HCT116 (cell line): ENCODE measurements around the gene SENP1. TPM values are rescaled to one million over a fixed set of nuclear protein-coding genes. Genes with fewer than 3 reads are reported as not detected.

Experiments
- ATAC-seq: fragments of 200-7000 bp; cut with Tn5 transposase; 2 replicates; pipeline ENCODE4 v1.9.1; 2020; ENCODE audit warnings: mild to moderate bottlenecking, moderate library complexity
- BruUV-seq: library from RNA; stranded (reverse); fragments of 400-500 nt; replicated peaks from 2 replicates; lab custom pipeline; 2021; lab: Mats Ljungman, UMichigan
- CTCF ChIA-PET: fragments of 300-600 bp; sonication (Branson Sonifier 250); formaldehyde crosslinking; loops from one replicate; lab custom pipeline; 2021; ENCODE audit warnings: antibody characterized with exemption; lab: Charles Lee
- POLR2A ChIA-PET: fragments of 300-600, 350-600 bp; sonication (Branson Sonifier 250); formaldehyde crosslinking; loops from one replicate; lab custom pipeline; 2021; ENCODE audit warnings: antibody characterized with exemption; lab: Charles Lee
- RAD21 ChIA-PET, 2 experiments: fragments of 300-600 bp; sonication (Branson Sonifier 250); formaldehyde crosslinking; loops; one replicate each; lab custom pipeline; 2023; ENCODE audit warnings: low total read pairs in 2 of 2; ENCODE audit not compliant: uncharacterized antibody in 2 of 2, unreplicated experiment in 2 of 2, low non-redundant PET in 1 of 2; lab: Charles Lee
- DNase-seq: peaks from one replicate; pipeline ENCODE4 v3.0.0-alpha.2; 2010; ENCODE audit warnings: low read depth, low spot score
- H2AFZ ChIP-seq: fragments of 200-600 bp; shearing (Covaris generic), sonication (generic); 2 replicates; pipeline ENCODE4 v1.6.1; 2017; ENCODE audit warnings: low read depth, mixed run types, mixed read lengths, antibody characterized with exemption, low read length; ENCODE audit not compliant: poor library complexity, severe bottlenecking
- H3K27ac ChIP-seq: 2 replicates; pipeline ENCODE4 v1.5.1; 2012; ENCODE audit warnings: low read depth, low read length
- H3K27me3 ChIP-seq: fragments of 200-600 bp; sonication (generic); 2 replicates; pipeline ENCODE4 v1.6.1; 2016; ENCODE audit warnings: mixed run types, low read length, mixed read lengths; ENCODE audit not compliant: insufficient read depth
- H3K36me3 ChIP-seq, 2 experiments: fragments of 200-500 bp in 1 of 2; fragments of 200-600 bp in 1 of 2; sonication (Bioruptor generic) in 1 of 2; sonication (generic) in 1 of 2; 2 replicates each; pipeline versions ENCODE4 v1.5.1 to v1.6.1; 2014 to 2016; ENCODE audit warnings: low read length in 2 of 2, inconsistent platforms in 1 of 2, mixed read lengths in 1 of 2, mixed run types in 1 of 2; ENCODE audit not compliant: insufficient read depth in 2 of 2, control insufficient read depth in 1 of 2
- H3K4me1 ChIP-seq, 2 experiments: fragments of 200-600 bp in 1 of 2; sonication (generic) in 1 of 2; 2 replicates each; pipeline versions ENCODE4 v1.5.1 to v1.6.1; 2012 to 2017; ENCODE audit warnings: low read length in 2 of 2, inconsistent platforms in 1 of 2, mild to moderate bottlenecking in 1 of 2, mixed read lengths in 1 of 2, mixed run types in 1 of 2, moderate library complexity in 1 of 2; ENCODE audit not compliant: insufficient read depth in 2 of 2, control insufficient read depth in 1 of 2
- H3K4me2 ChIP-seq: fragments of 200-600 bp; sonication (generic); 2 replicates; pipeline ENCODE4 v1.6.1; 2017; ENCODE audit warnings: mixed run types, low read length, mixed read lengths
- H3K4me3 ChIP-seq, 2 experiments: fragments of 200-600 bp in 1 of 2; sonication (generic) in 1 of 2; replicated peaks in 1 of 2; 2 replicates each; pipeline ENCODE4 v1.5.1; 2011 to 2016; ENCODE audit warnings: low read length in 2 of 2, control low read depth in 1 of 2, low read depth in 1 of 2, mild to moderate bottlenecking in 1 of 2, mixed read lengths in 1 of 2, mixed run types in 1 of 2
- H3K79me2 ChIP-seq: fragments of 200-600 bp; sonication (generic); 2 replicates; pipeline ENCODE4 v1.6.1; 2017; ENCODE audit warnings: mild to moderate bottlenecking, mixed run types, low read length, moderate library complexity, mixed read lengths; ENCODE audit not compliant: insufficient read depth
- H3K9ac ChIP-seq: fragments of 200-600 bp; sonication (generic); 2 replicates; pipeline ENCODE4 v1.6.1; 2016; ENCODE audit warnings: low read length, mixed read lengths
- H3K9me2 ChIP-seq: fragments of 200-600 bp; sonication (generic), shearing (Covaris generic); 2 replicates; pipeline ENCODE4 v1.6.1; 2017; ENCODE audit warnings: mixed run types, mild to moderate bottlenecking, moderate library complexity; ENCODE audit not compliant: insufficient read depth
- H3K9me3 ChIP-seq, 2 experiments: fragments of 200-500 bp in 1 of 2; fragments of 200-600 bp in 1 of 2; sonication (Bioruptor generic) in 1 of 2; sonication (generic) in 1 of 2; 2 replicates each; pipeline ENCODE4 v1.6.1; 2014 to 2017; ENCODE audit warnings: low read length in 2 of 2, mixed read lengths in 2 of 2, inconsistent platforms in 1 of 2, low read depth in 1 of 2, mild to moderate bottlenecking in 1 of 2, mixed run types in 1 of 2, moderate library complexity in 1 of 2; ENCODE audit not compliant: control insufficient read depth in 1 of 2, insufficient read depth in 1 of 2
- H4K20me1 ChIP-seq: fragments of 200-600 bp; sonication (generic), shearing (Covaris generic); 2 replicates; pipeline ENCODE4 v1.6.1; 2017; ENCODE audit warnings: mixed run types, mild to moderate bottlenecking, moderate library complexity; ENCODE audit not compliant: insufficient read depth
- ATF3 ChIP-seq: IDR thresholded peaks from 2 replicates; pipeline ENCODE4 v1.6.1; 2012
- CBX3 ChIP-seq: IDR thresholded peaks from 2 replicates; pipeline ENCODE4 v1.6.1; 2012; ENCODE audit warnings: low read depth
- ELF1 ChIP-seq: IDR thresholded peaks from 2 replicates; pipeline ENCODE4 v1.6.1; 2012; ENCODE audit warnings: low read depth, borderline replicate concordance
- EZH2phosphoT487 ChIP-seq: fragments of 200-600 bp; IDR thresholded peaks from 2 replicates; pipeline ENCODE4 v1.6.1; 2018; ENCODE audit warnings: antibody characterized with exemption, borderline replicate concordance
- FOSL1 ChIP-seq: IDR thresholded peaks from 2 replicates; pipeline ENCODE4 v1.6.1; 2012; ENCODE audit warnings: low read depth
- MAX ChIP-seq: IDR thresholded peaks from 2 replicates; pipeline ENCODE4 v1.6.1; 2012
- POLR2A ChIP-seq: IDR thresholded peaks from 2 replicates; pipeline ENCODE4 v1.7.0; 2011; ENCODE audit warnings: borderline replicate concordance; ENCODE audit not compliant: insufficient read depth, insufficient read length; ENCODE audit errors: extremely low read depth
- SP1 ChIP-seq: IDR thresholded peaks from 2 replicates; pipeline ENCODE4 v1.6.1; 2012; ENCODE audit warnings: low read depth
- TCF7L2 ChIP-seq: IDR thresholded peaks from 2 replicates; pipeline ENCODE4 v1.7.0; 2011; ENCODE audit warnings: borderline replicate concordance, inconsistent platforms; ENCODE audit not compliant: insufficient read depth, insufficient read length; ENCODE audit errors: extremely low read depth
- ZBTB33 ChIP-seq: IDR thresholded peaks from 2 replicates; pipeline ENCODE4 v1.6.1; 2011; ENCODE audit warnings: mild to moderate bottlenecking, low read length, moderate library complexity; ENCODE audit not compliant: insufficient replicate concordance; ENCODE audit errors: extremely low read depth
- ZNF274 ChIP-seq: fragments of 200-500 bp; sonication (Bioruptor generic); IDR thresholded peaks from 2 replicates; pipeline ENCODE4 v1.6.1; 2014; ENCODE audit warnings: mild to moderate bottlenecking, low read depth, low read length, inconsistent platforms
- intact Hi-C: fragments of 100-400 bp; cut with micrococcal nuclease; formaldehyde crosslinking; loops from 2 replicates; pipeline ENCODE4 v1.10.0; 2022
- total RNA-seq: library from RNA; stranded (reverse); gene quantifications from one replicate; pipeline ENCODE4 v1.2.1, GENCODE V29; 2021; ENCODE audit not compliant: unreplicated experiment

SENP1 gene
- total RNA-seq, 1 experiment from 2014 or later, result 17.7 TPM

- Histone ChIP-seq H3K9ac (no peak overlapping the region), H3K36me3 (peaks cover 34 to 67% of the 10 kb centered on the region in 2 experiments), H3K79me2 (no peaks in the 10 kb centered on the region), H3K9me3 (peaks cover 0 to 5% of the 10 kb centered on the region in 2 experiments; a peak in 2 of 4 replicates), H3K4me3 (no peak overlapping the region), H4K20me1 (no peaks in the 10 kb centered on the region), H3K4me2 (no peak overlapping the region), H2AFZ (no peak overlapping the region), H3K9me2 (no peaks in the 10 kb centered on the region), H3K27me3 (no peaks in the 10 kb centered on the region), H3K4me1 (no peaks in the 10 kb centered on the region), H3K27ac (no peak overlapping the region)
- DNase-seq, result no peak
- ATAC-seq, result no peak
- CTCF ChIA-PET, result no interaction called here
- intact Hi-C loops, result no loop called here
- TF ChIP-seq EZH2phosphoT487 (no peak), ELF1 (no peak), FOSL1 (no peak), ATF3 (no peak), ZBTB33 (no peak), CBX3 (no peak), TCF7L2 (no peak), MAX (no peak), ZNF274 (no peak), SP1 (no peak), POLR2A (no peak)
- POLR2A ChIA-PET, result no interaction called here
- RAD21 ChIA-PET, result no interaction called here
- TSS peak; percentile 25 for BruUV-seq
These were observed 45.4 kb downstream of the SENP1 start for GRCh38 chr12:48060474-48060873.
